Ammon's horn (tissue), 1 donor: ENCODE data around the gene NEK1.

Source experiments
- DNase-seq: peaks from one replicate; pipeline ENCODE4 v3.0.0-alpha.2; 2016; ENCODE audit warnings: low spot score

The NEK1 gene

DNA sequence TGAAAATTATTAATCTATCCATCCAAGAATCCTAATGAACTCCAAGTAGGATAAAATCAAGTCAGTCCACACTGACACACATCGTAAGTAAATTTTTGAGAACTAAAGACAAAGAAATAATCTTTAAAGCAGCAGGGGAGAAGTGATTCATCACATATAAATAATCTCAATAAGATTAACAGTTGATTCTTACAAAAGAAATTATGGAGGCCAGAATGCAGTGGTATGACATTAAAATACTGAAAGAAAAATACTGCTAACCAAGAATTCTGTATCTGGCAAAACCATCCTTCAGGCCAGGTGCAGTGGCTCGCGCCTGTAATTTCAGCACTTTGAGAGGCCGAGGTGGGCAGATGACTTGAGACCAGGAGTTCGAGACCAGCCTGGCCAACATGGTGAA lies 245.6 kb downstream of the NEK1 start:
- DNase-seq, result no peak

DNA sequence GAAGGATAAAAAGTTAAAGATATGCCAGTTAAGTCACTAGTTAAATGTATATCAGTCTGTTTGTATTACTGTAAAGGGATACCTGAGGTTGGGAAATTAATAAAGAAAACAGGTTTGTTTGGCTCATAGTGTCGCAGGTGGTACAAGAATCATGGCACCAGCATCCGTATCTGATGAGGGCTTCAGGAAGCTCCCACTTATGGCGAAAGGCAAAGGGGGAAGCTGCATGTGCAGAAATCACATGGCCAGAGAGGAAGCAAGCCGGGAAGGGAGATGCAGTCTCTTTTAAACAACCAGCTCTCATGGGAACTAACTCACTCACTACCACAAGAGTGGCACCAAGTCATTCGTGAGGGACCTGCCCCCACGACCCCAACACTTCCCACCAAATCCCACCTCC lies 249.8 kb downstream of the NEK1 start:
- DNase-seq, result no peak

DNA sequence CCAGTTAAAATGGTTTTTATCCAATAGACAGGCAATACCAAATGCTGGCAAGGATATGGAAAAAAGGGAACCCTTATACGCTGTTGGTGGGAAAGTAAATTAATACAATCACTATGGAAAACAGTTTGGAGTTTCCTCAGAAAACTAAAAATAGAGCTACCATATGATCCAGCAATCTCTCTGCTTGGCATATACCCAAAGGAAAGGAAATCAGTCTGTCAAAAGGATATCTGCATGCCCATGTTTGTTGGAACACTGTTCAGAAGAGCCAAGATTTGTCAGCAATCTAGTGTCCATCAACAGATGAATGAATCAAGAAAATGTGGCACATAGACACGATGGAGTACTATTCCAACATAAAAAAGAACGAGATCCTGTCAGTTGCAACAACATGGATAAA lies 250.6 kb downstream of the NEK1 start:
- no peak for DNase-seq

DNA sequence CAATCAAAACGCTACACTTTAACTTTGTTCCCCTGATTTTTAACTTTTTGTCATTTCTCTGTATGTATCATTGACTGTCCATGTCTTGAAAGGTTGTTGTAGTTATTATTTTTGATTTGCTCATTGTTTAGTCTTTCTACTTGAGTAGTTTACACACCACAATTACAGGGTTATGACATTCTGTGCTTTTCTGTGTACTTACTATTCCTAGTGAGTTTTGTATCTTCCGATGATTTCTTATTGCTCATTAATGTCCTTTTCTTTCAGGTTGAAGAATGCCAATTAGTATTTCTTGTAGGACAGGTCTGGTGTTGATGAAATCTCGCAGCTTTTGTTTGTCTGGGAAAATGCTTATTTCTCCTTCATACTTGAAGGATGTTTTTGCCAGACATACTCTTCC lies 252.4 kb downstream of the NEK1 start:
- no peak for DNase-seq

DNA sequence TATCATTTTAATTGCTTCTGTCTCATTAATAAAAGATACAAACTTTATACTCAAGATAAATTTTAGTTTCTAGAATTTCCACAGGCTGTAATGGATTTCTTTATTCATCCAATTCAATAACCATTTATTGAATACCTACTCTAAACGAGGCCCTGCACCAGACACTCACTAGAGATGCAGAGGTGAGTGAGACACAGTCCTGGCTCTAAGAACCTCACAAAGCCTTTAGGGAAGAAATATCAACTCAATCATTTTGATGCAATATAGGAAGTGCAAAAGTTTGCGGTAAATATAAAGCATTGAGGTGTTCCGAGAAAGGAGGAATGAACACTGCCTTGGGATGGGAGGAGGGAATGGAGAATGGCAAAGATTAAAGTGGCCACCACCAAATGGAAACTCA lies 260.0 kb downstream of the NEK1 start:
- DNase-seq, result no peak

DNA sequence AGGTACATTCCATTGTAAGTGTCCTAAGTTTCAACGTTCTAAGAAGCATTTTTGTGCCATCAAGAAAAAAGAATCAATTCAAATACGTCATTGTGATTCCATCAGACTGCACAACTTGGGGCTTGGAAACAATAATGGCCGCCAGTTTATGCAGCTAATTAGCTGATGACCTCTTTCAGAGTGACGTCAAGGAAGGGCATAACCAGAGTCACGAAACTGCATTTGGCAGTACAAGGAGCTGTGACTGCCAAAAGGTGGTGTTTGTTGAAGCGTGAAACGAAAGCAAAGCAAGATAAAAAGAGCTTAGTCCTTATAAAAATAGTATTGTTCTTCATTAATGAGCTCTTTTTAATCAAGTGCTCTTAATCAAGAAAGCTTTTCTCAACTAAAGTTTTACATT lies 260.5 kb downstream of the NEK1 start:
- DNase-seq, result peak; percentile 65

DNA sequence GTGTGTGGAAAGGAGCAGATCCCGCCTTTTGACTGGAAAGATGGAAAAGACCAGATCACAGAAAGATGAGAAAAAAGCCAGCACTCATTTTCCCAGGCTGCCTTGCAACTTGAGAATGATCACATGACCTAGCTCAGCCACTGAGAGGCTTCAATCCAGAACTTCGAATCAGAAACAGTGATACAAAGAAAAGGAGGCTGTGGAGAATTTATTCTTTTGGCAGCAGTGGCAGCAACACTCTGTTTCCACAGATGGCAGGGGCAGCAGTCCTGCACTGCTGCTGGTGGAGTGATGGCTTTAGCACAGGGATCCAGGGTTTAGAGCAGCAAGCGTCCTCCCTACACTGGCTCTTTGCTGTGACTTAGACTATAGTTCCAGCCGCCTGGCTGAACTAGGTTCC lies 263.8 kb downstream of the NEK1 start:
- peak; percentile 59 for DNase-seq

DNA sequence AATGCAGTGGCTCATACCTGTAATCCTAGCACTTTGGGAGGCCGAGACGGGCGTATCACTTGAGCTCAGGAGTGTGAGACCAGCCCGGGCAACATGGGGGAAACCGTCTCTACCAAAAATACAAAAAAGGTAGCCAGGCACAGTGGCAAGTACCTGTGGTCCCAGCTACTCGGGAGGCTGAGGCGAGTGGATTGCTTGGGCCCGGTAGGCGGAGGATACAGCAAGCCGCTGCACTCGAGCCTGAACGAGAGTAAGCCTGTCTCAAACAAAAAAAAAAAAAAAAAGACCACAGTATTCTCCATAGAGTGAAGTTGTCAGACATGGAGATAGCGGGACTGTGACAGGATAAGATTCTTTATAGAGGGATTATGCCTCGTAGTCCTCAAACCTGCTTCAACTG lies 265.5 kb downstream of the NEK1 start:
- DNase-seq, result no peak

DNA sequence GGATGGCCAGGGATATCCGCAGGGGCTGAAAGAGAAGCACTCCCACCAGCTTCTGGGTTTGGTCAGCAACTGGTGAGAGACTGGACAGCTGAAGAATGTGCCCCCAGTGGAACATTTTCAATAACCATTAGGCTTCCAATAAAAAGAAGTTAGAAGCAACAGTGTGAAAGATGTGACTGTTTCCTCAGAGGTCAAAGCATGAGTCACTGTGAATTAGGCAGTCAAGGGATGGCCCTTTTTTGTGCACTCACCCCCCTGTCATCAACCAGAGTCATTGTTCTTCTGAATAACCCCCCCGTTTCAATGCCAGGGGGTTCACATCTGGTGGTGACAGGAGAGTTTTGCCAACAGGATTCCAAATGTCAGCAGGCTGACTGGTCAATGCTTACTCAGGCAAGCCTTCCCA lies 267.1 kb downstream of the NEK1 start:
- peak; percentile 87 for DNase-seq
